Suprapubic skin (tissue), 4 donors: ENCODE measurements around the gene CD4.

ENCODE experiments used
- EP300 ChIP-seq: sonication (generic); formaldehyde crosslinking; IDR thresholded peaks from one replicate; pipeline ENCODE4 v1.6.1; 2017; ENCODE audit warnings: antibody characterized with exemption
- POLR2AphosphoS5 ChIP-seq, 3 donors: sonication (generic); formaldehyde crosslinking; IDR thresholded peaks; one replicate each; pipeline ENCODE4 v1.6.1; 2017; ENCODE audit warnings: antibody characterized with exemption in 3 of 3
- TF ChIP-seq, protein P1 (sequence below), 2 donors: fragments of 200-600 bp in 1 of 2; fragments of 450-650 bp in 1 of 2; sonication (generic) in 1 of 2; IDR thresholded peaks; one replicate each; pipeline ENCODE4 v1.5.1; 2016 to 2019; ENCODE audit warnings: antibody characterized with exemption in 2 of 2, mild to moderate bottlenecking in 1 of 2, moderate library complexity in 1 of 2

DNA sequence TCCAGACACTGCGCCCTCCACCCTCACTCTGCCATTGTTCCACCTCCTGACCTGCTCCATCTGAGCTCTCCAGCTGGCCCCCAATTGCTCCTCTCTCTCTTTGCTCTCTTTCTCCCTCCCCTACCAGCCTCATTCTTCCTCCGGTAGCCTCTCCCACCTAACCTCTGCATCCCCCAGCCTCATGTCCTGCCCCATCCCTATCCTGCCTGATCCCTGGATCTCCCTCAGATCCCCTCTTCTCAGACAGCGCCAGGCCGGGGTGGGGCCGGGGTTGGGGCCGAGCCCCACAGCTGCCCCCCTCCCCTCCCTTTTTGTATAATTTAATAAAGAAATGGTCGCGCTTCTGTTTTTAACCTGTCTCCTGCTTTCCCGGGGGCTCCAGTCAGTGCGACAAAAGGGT, 18.7 kb upstream of the CD4 start:
- TF ChIP-seq, protein P1, sequence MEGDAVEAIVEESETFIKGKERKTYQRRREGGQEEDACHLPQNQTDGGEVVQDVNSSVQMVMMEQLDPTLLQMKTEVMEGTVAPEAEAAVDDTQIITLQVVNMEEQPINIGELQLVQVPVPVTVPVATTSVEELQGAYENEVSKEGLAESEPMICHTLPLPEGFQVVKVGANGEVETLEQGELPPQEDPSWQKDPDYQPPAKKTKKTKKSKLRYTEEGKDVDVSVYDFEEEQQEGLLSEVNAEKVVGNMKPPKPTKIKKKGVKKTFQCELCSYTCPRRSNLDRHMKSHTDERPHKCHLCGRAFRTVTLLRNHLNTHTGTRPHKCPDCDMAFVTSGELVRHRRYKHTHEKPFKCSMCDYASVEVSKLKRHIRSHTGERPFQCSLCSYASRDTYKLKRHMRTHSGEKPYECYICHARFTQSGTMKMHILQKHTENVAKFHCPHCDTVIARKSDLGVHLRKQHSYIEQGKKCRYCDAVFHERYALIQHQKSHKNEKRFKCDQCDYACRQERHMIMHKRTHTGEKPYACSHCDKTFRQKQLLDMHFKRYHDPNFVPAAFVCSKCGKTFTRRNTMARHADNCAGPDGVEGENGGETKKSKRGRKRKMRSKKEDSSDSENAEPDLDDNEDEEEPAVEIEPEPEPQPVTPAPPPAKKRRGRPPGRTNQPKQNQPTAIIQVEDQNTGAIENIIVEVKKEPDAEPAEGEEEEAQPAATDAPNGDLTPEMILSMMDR (IDR thresholded peaks at IDR 0.05), result no peak
- no peak for TF ChIP-seq EP300
- no peak for TF ChIP-seq POLR2AphosphoS5 (IDR thresholded peaks at IDR 0.05)
